ENCODE measurements around the gene CPZ.
"Not testable (repeated sequence)": the region's sequence is repeated elsewhere in the genome, so short reads cannot be mapped to it uniquely, and the experiment has no call there.

The CPZ gene

GRCh38 chr4:8557151-8558076 is 35.2 kb upstream of the CPZ start:
- DNase-seq (ENCODE audit: low spot score) = no peak

GRCh38 chr4:8558080-8558960 is 34.2 kb upstream of the CPZ start:
- no peak for DNase-seq (ENCODE audit: low spot score)

- DNase-seq (ENCODE audit: low spot score) = no peak
Observed at GRCh38 chr4:8559011-8559410, 33.6 kb upstream of the CPZ start.

- DNase-seq (ENCODE audit: low spot score) = no peak
Observed at GRCh38 chr4:8559524-8560264, 32.9 kb upstream of the CPZ start.

- no peak for DNase-seq (ENCODE audit: low spot score)
Observed at GRCh38 chr4:8560265-8561047, 32.1 kb upstream of the CPZ start.

- DNase-seq (ENCODE audit: low spot score) = no peak
Observed at GRCh38 chr4:8564595-8564994, 28.0 kb upstream of the CPZ start.

GRCh38 chr4:8568068-8568668 is 24.4 kb upstream of the CPZ start:
- no peak for DNase-seq (ENCODE audit: low spot score)

GRCh38 chr4:8570201-8570600 is 22.4 kb upstream of the CPZ start:
- no peak for DNase-seq (ENCODE audit: low spot score)

GRCh38 chr4:8571702-8572685 is 20.6 kb upstream of the CPZ start:
- DNase-seq (ENCODE audit: low spot score) = no peak

- DNase-seq (ENCODE audit: low spot score) = no peak
Observed at GRCh38 chr4:8573266-8573665, 19.3 kb upstream of the CPZ start.

GRCh38 chr4:8574796-8575370 is 17.7 kb upstream of the CPZ start:
- no peak for DNase-seq (ENCODE audit: low spot score)

- no peak for DNase-seq (ENCODE audit: low spot score)
Observed at GRCh38 chr4:8575457-8575856, 17.1 kb upstream of the CPZ start.

GRCh38 chr4:8576591-8576990 is 16.0 kb upstream of the CPZ start:
- DNase-seq (ENCODE audit: low spot score) = not testable (repeated sequence)

- DNase-seq (ENCODE audit: low spot score) = no peak
Observed at GRCh38 chr4:8577046-8577445, 15.5 kb upstream of the CPZ start.

- no peak for DNase-seq (ENCODE audit: low spot score)
Observed at GRCh38 chr4:8577972-8578371, 14.6 kb upstream of the CPZ start.

GRCh38 chr4:8578717-8579116 is 13.8 kb upstream of the CPZ start:
- DNase-seq (ENCODE audit: low spot score) = no peak

GRCh38 chr4:8579526-8580320 is 12.8 kb upstream of the CPZ start:
- no peak for DNase-seq (ENCODE audit: low spot score)

GRCh38 chr4:8580321-8581093 is 12.1 kb upstream of the CPZ start, which contains the start of gene GPR78:
GPR78 (plus strand) TSS chr4:8580392; CDS start chr4:8580983, 591 bp downstream.
- DNase-seq (ENCODE audit: low spot score) = no peak

Data from D341Med (cell line).